Endothelial cell of umbilical vein (primary cell): ENCODE results near the gene PRKAR2B.

Experiments used
- CTCF ChIP-seq, 2 donors: IDR thresholded peaks; 1 replicate in 1 of 2; 2 replicates in 1 of 2; pipeline ENCODE4 v1.5.1; 2011; ENCODE audit warnings: low read length in 2 of 2, mild to moderate bottlenecking in 2 of 2, moderate library complexity in 2 of 2, control low read depth in 1 of 2, inconsistent platforms in 1 of 2, low read depth in 1 of 2; ENCODE audit not compliant: insufficient read depth in 1 of 2; ENCODE audit errors: extremely low read depth in 1 of 2
- EZH2 ChIP-seq: IDR thresholded peaks from 2 replicates; pipeline ENCODE4 v1.6.1; 2012; ENCODE audit warnings: borderline replicate concordance, low read depth, mild to moderate bottlenecking, moderate library complexity, low read length, inconsistent platforms; ENCODE audit not compliant: severe bottlenecking
- FOS ChIP-seq: IDR thresholded peaks from 2 replicates; pipeline ENCODE4 v1.6.1; 2011; ENCODE audit warnings: mild to moderate bottlenecking, low read length, moderate library complexity, borderline replicate concordance; ENCODE audit not compliant: insufficient read depth
- GATA2 ChIP-seq: IDR thresholded peaks from 2 replicates; pipeline ENCODE4 v1.7.0; 2011; ENCODE audit warnings: low read depth, mild to moderate bottlenecking, moderate library complexity, mixed read lengths, low read length; ENCODE audit not compliant: insufficient read length, insufficient read depth
- JUN ChIP-seq: IDR thresholded peaks from 2 replicates; pipeline ENCODE4 v1.6.1; 2011; ENCODE audit warnings: borderline replicate concordance, low read depth; ENCODE audit not compliant: insufficient read length, insufficient read depth
- MAX ChIP-seq: IDR thresholded peaks from 2 replicates; pipeline ENCODE4 v1.6.1; 2011; ENCODE audit not compliant: insufficient read depth, insufficient read length
- MYC ChIP-seq: IDR thresholded peaks from one replicate; pipeline ENCODE4 v1.6.1; 2011; ENCODE audit warnings: mild to moderate bottlenecking, low read depth, low read length
- POLR2A ChIP-seq: IDR thresholded peaks from 2 replicates; pipeline ENCODE4 v1.6.1; 2012; ENCODE audit warnings: low read depth, mild to moderate bottlenecking, control low read depth, low read length
- POLR2AphosphoS5 ChIP-seq: IDR thresholded peaks from 2 replicates; pipeline ENCODE4 v1.6.1; 2012; ENCODE audit warnings: low read depth, mild to moderate bottlenecking, control low read depth, low read length, moderate library complexity; ENCODE audit not compliant: insufficient read depth

DNA sequence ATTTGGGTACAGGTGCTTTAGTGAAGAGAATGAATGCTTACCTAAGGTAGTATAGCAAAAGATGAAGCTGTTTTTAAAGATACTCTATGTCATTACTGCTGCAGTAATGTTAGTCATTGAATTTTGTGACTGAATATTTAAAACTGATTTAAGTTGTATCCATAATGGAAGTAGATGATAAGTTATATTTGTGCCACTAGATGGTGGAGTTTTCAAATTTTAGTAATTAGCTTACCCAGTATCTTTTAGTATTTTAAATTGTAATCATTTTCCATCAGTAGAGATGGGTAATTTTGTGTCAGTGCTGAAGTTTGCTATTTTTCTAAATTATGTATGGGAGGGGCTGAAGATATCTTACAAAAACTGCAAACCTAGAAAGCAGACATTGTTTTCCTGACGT lies 149.5 kb downstream of the PRKAR2B start:
- TF ChIP-seq CTCF (IDR thresholded peaks at IDR 0.05; ENCODE audit: extremely low read depth in 1 of 2, insufficient read depth in 1 of 2, low read depth in 1 of 2, low read length in 2 of 2) (no peak), JUN (no peak), MAX (no peak), POLR2A (no peak), POLR2AphosphoS5 (no peak), EZH2 (no peak), MYC (no peak), FOS (no peak), GATA2 (no peak)
